ENCODE results near the gene GNG12.

DNA sequence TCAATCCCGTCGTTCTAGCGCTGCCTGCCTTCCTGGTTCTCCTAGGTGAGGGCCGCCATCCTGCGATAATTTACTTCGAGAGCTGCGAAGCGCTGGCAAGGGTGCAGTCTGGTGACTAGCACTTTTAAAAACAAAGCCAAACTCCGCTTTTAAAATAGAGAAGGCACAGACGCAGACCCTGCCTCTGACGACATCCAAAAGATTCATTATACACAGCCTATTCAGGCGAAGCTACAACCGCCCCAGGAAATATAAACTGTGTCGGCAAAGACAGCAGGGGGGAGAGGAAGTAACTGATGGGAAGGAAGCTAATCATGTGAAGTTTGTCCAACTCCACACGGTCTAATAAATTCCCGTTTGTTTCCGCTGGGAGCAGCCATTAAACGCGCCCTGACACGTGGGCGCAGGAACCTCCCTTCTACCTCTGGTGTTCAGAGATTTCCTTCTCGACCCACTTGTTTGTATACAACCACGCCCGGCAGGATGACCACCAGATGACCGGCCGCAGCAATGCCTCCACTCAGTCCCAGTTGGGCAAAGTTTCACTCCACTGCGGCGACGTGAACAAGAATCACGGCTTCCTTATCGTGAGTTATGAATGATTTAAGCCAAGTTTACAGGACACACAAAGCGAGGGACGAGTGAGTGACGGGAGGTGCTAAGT is 1.3 kb downstream of the GNG12 start:
- TF ChIP-seq, protein P1, sequence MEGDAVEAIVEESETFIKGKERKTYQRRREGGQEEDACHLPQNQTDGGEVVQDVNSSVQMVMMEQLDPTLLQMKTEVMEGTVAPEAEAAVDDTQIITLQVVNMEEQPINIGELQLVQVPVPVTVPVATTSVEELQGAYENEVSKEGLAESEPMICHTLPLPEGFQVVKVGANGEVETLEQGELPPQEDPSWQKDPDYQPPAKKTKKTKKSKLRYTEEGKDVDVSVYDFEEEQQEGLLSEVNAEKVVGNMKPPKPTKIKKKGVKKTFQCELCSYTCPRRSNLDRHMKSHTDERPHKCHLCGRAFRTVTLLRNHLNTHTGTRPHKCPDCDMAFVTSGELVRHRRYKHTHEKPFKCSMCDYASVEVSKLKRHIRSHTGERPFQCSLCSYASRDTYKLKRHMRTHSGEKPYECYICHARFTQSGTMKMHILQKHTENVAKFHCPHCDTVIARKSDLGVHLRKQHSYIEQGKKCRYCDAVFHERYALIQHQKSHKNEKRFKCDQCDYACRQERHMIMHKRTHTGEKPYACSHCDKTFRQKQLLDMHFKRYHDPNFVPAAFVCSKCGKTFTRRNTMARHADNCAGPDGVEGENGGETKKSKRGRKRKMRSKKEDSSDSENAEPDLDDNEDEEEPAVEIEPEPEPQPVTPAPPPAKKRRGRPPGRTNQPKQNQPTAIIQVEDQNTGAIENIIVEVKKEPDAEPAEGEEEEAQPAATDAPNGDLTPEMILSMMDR (IDR thresholded peaks at IDR 0.05) = no peak
- no peak for TF ChIP-seq POLR2A (IDR thresholded peaks at IDR 0.05)

Data from testis (tissue), 2 donors.